K562 (cell line): ENCODE measurements around the gene RNF40. TPM values are rescaled to one million over a fixed set of nuclear protein-coding genes. Genes with fewer than 3 reads are reported as not detected.

Source experiments
- BRD4 ChIP-seq: fragments of 200-600 bp; sonication (generic); IDR thresholded peaks from 2 replicates; pipeline ENCODE4 v1.6.1; 2017; ENCODE audit warnings: inconsistent platforms
- CSDE1 ChIP-seq, 2 experiments: fragments of 450-650 bp; IDR thresholded peaks; 2 replicates each; pipeline ENCODE4 v1.6.1; 2016; ENCODE audit warnings: mild to moderate bottlenecking in 1 of 2
- KDM1A ChIP-seq, 2 experiments: fragments of 450-650 bp; IDR thresholded peaks; 2 replicates each; pipeline ENCODE4 v1.6.1; 2016; ENCODE audit warnings: mild to moderate bottlenecking in 2 of 2
- NR2C2 ChIP-seq, 2 experiments: fragments of 200-800 bp in 1 of 2; sonication (Bioruptor generic) in 1 of 2; sonication (generic) in 1 of 2; formaldehyde crosslinking in 1 of 2; IDR thresholded peaks; 2 replicates each; pipeline versions ENCODE4 v1.6.1 to v1.8.0; 2016 to 2022; ENCODE audit warnings: mild to moderate bottlenecking in 1 of 2, missing compliant biosample characterization in 1 of 2, missing genetic modification characterization in 1 of 2, missing genetic modification reagents in 1 of 2
- NR3C1 ChIP-seq: sonication (generic); formaldehyde crosslinking; IDR thresholded peaks from 2 replicates; pipeline ENCODE4 v1.8.1; 2022; ENCODE audit warnings: missing genetic modification reagents
- PHB2 ChIP-seq: fragments of 450-650 bp; IDR thresholded peaks from 2 replicates; pipeline ENCODE4 v1.6.1; 2017; ENCODE audit warnings: low read depth
- POLR3A ChIP-seq: IDR thresholded peaks from 2 replicates; pipeline ENCODE4 v1.6.1; 2011; ENCODE audit warnings: borderline replicate concordance, mild to moderate bottlenecking, moderate library complexity; ENCODE audit not compliant: insufficient read length, insufficient read depth; ENCODE audit errors: extremely low read depth
- SAFB ChIP-seq: fragments of 200-400 bp; formaldehyde crosslinking; IDR thresholded peaks from 2 replicates; pipeline ENCODE4 v1.6.1; 2017; ENCODE audit warnings: low read depth, low read length, borderline replicate concordance
- ZNF165 ChIP-seq: fragments of 250-450 bp; sonication (Bioruptor Pico); IDR thresholded peaks from 2 replicates; pipeline ENCODE4 v1.4.0; 2020; ENCODE audit warnings: borderline replicate concordance
- ZNF347 ChIP-seq: fragments of 450-650 bp; formaldehyde crosslinking; IDR thresholded peaks from 2 replicates; pipeline ENCODE4 v1.4.0; 2020; ENCODE audit warnings: low read depth, mild to moderate bottlenecking, moderate library complexity
- ZNF609 ChIP-seq: sonication (generic); formaldehyde crosslinking; IDR thresholded peaks from 2 replicates; pipeline ENCODE4 v1.8.1; 2023; ENCODE audit warnings: missing genetic modification reagents, mild to moderate bottlenecking, borderline replicate concordance
- ZNF766 ChIP-seq: fragments of 200-800 bp; sonication (Bioruptor generic); conservative IDR thresholded peaks from 2 replicates; pipeline ENCODE4 v1.6.1; 2016; ENCODE audit warnings: missing genetic modification characterization, missing compliant biosample characterization
- polyA plus RNA-seq, 8 experiments: library from polyadenylated mRNA; depleted of rRNA in 4 of 8; stranded (reverse) in 5 of 8; unstranded in 3 of 8; fragments of >200 nt; fragmentation: Nextera tagmentation in 2 of 8; fragmentation: Illumina TruSeq in 1 of 8; extraction: Ambion mirVana in 2 of 8; extraction: Trizol in 1 of 8; gene quantifications; 2 replicates each; pipeline versions ENCODE4 v1.2.1 to v1.2.3, GENCODE V29; 2011 to 2014; ENCODE audit warnings: inconsistent platforms in 1 of 8, missing spikeins in 1 of 8
- total RNA-seq, 7 experiments: library from RNA; depleted of rRNA in 6 of 7; stranded (reverse); fragments of >200 nt in 6 of 7; fragmentation: Illumina TruSeq in 2 of 7; extraction: Trizol in 2 of 7; gene quantifications; 2 replicates each; pipeline versions ENCODE4 v1.2.1 to v1.2.3, GENCODE V29; 2011 to 2021; ENCODE audit warnings: low replicate concordance in 1 of 7
- TF ChIP-seq, protein P1 (sequence below): sonication (generic); formaldehyde crosslinking; IDR thresholded peaks from 2 replicates; pipeline ENCODE4 v1.8.0; 2023; ENCODE audit warnings: missing genetic modification reagents, mild to moderate bottlenecking, borderline replicate concordance

Gene RNF40
- total and polyA plus RNA-seq, 9 of the 15 experiments (the other 6 are each of a cell fraction or from before 2014, with no cell fraction given): 6.2 to 129 (median 81.5) TPM

DNA sequence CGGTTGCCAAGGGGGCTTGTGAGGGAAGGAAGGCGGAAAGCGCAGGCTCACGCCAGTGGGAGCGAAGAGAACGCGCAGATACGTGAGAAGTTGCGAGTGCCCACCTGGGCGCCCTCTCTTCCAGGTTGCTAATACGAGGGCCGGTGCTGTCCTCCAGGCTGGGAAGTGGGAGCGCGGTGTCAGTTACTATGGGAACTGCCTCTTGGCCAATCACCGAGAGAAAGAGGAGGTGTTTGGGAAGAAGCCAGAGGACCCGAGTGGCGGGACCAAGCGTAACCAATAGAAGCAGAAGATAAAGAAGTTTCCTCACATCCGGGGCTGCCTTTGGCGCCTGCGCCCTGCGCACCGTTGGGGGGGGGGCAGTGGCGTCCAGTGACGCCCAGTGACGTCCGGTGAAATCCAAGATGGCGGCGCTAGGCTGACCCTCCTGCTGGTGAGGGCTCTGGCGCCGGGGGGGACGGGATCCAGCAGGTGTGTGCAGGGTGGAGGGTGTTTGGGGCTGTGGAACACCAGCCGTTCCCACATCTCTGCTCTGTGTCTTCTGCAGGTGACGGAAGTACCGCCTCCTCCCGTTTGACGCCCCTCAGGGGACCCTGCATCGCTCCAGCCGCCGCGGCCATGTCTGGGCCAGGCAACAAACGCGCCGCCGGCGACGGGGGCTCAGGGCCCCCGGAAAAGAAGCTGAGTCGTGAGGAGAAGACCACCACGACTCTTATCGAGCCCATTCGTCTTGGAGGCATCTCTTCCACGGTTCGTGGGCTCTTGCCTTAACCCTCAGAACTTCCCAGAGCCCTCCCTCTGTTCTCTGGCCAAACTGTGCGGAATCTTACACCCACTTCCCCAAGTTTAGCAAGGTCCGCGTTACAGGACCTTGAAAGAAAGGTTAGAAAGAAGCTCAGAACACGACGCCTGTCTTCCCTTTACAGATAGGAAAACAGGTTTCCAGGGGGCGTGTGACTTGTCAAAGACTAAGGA lies at the start of gene RNF40, which contains the start of gene CFAP119 (continued):
- TF ChIP-seq, protein P1, sequence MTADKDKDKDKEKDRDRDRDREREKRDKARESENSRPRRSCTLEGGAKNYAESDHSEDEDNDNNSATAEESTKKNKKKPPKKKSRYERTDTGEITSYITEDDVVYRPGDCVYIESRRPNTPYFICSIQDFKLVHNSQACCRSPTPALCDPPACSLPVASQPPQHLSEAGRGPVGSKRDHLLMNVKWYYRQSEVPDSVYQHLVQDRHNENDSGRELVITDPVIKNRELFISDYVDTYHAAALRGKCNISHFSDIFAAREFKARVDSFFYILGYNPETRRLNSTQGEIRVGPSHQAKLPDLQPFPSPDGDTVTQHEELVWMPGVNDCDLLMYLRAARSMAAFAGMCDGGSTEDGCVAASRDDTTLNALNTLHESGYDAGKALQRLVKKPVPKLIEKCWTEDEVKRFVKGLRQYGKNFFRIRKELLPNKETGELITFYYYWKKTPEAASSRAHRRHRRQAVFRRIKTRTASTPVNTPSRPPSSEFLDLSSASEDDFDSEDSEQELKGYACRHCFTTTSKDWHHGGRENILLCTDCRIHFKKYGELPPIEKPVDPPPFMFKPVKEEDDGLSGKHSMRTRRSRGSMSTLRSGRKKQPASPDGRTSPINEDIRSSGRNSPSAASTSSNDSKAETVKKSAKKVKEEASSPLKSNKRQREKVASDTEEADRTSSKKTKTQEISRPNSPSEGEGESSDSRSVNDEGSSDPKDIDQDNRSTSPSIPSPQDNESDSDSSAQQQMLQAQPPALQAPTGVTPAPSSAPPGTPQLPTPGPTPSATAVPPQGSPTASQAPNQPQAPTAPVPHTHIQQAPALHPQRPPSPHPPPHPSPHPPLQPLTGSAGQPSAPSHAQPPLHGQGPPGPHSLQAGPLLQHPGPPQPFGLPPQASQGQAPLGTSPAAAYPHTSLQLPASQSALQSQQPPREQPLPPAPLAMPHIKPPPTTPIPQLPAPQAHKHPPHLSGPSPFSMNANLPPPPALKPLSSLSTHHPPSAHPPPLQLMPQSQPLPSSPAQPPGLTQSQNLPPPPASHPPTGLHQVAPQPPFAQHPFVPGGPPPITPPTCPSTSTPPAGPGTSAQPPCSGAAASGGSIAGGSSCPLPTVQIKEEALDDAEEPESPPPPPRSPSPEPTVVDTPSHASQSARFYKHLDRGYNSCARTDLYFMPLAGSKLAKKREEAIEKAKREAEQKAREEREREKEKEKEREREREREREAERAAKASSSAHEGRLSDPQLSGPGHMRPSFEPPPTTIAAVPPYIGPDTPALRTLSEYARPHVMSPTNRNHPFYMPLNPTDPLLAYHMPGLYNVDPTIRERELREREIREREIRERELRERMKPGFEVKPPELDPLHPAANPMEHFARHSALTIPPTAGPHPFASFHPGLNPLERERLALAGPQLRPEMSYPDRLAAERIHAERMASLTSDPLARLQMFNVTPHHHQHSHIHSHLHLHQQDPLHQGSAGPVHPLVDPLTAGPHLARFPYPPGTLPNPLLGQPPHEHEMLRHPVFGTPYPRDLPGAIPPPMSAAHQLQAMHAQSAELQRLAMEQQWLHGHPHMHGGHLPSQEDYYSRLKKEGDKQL: no peak
- no peak for TF ChIP-seq ZNF609 (CRISPR knock-in tag)
- no peak for TF ChIP-seq SAFB
- TF ChIP-seq ZNF347 (CRISPR knock-in tag): no peak
- peak in 1 of 2 experiments; percentile 70; a peak in 2 of 4 replicates for TF ChIP-seq CSDE1 (IDR thresholded peaks at IDR 0.05)
- no peak for TF ChIP-seq NR3C1 (CRISPR knock-in tag)
- no peak for TF ChIP-seq KDM1A (IDR thresholded peaks at IDR 0.05)
- no peak for TF ChIP-seq PHB2
- TF ChIP-seq POLR3A: no peak
- TF ChIP-seq BRD4: no peak
- TF ChIP-seq ZNF165 (CRISPR knock-in tag): no peak
- TF ChIP-seq ZNF766 (CRISPR knock-in tag): no peak
- TF ChIP-seq NR2C2 (CRISPR knock-in tag; IDR thresholded peaks at IDR 0.05): peak; percentile 21; the same call in 1 of the 2 replicates
- no peak; the same call in 1 of the 2 replicates for TF ChIP-seq NR2C2 (tag; IDR thresholded peaks at IDR 0.05)
